Measurements from ENCODE around the gene PTPRF.

- TF ChIP-seq CTCF (conservative IDR thresholded peaks at IDR 0.05; ENCODE audit: low read depth, low read length) (no peak), EZH2 (IDR thresholded peaks at IDR 0.05; ENCODE audit: borderline replicate concordance, low read depth, low read length, poor library complexity, severe bottlenecking) (no peak)
Measured at GRCh38 chr1:43560286-43560685, 29.6 kb downstream of the PTPRF start.
